Left lung (tissue), 10 donors: ENCODE results near the gene LAIR2. TPM values are rescaled to one million over a fixed set of nuclear protein-coding genes. Genes with fewer than 3 reads are reported as not detected.
"Not testable (repeated sequence)": the region's sequence is repeated elsewhere in the genome, so short reads cannot be mapped to it uniquely, and the experiment has no call there.

Experiments
- ATAC-seq: fragments of 200-7000 bp; cut with Tn5 transposase; one replicate; pipeline ENCODE4 v1.9.1; 2020; ENCODE audit warnings: moderate library complexity
- DNase-seq, 4 donors: peaks; one replicate each; pipeline ENCODE4 v3.0.0-alpha.2; 2013 to 2020
- H3K27ac ChIP-seq, 2 donors: fragments of 200-600 bp; sonication (generic) in 1 of 2; one replicate each; pipeline versions ENCODE4 v1.5.0 to v1.8.0; 2020 to 2021
- H3K27me3 ChIP-seq, 2 donors: fragments of 200-600 bp; sonication (generic) in 1 of 2; one replicate each; pipeline versions ENCODE4 v1.5.0 to v1.8.0; 2020 to 2021
- H3K36me3 ChIP-seq, 2 donors: fragments of 200-600 bp; sonication (generic) in 1 of 2; one replicate each; pipeline versions ENCODE4 v1.5.0 to v1.8.0; 2020 to 2021
- H3K4me1 ChIP-seq, 2 donors: fragments of 200-600 bp; one replicate each; pipeline ENCODE4 v1.8.0; 2021
- H3K4me3 ChIP-seq, 2 donors: fragments of 200-600 bp; sonication (generic) in 1 of 2; one replicate each; pipeline versions ENCODE4 v1.5.0 to v1.8.0; 2020 to 2021; ENCODE audit warnings: mild to moderate bottlenecking in 1 of 2
- H3K9me3 ChIP-seq, 2 donors: fragments of 200-600 bp; sonication (generic) in 1 of 2; one replicate each; pipeline versions ENCODE4 v1.5.0 to v1.8.0; 2020 to 2021
- intact Hi-C, 2 donors: fragments of 100-400 bp; cut with DNase I; formaldehyde crosslinking; loops; one replicate each; pipeline versions ENCODE4 v1.11.2 to v1.14.2; 2022
- polyA plus RNA-seq, 6 donors: library from polyadenylated mRNA; unstranded; fragments of 120-200 nt; gene quantifications; one replicate each; pipeline ENCODE4 v1.2.1, GENCODE V29; 2013; ENCODE audit not compliant: insufficient read length in 6 of 6
- total RNA-seq, 2 donors: library from RNA; stranded (reverse); fragmentation: NEBNext Ultra II Directional; extraction: Animal tissue kit (Norgen Biotek cat#: 25700); gene quantifications; one replicate each; pipeline ENCODE4 v1.2.1, GENCODE V29; 2021
- TF ChIP-seq, protein P1 (sequence below), 2 donors: fragments of 200-600 bp; sonication (generic) in 1 of 2; IDR thresholded peaks; one replicate each; pipeline versions ENCODE4 v1.5.0 to v1.8.0; 2021; ENCODE audit warnings: antibody characterized with exemption in 2 of 2
- donor health status: DM: no; HTN: yes; CAD: no.
- donor health status: DM: no; HTN: no; CAD: no.

The LAIR2 gene
- total and polyA plus RNA-seq, 8 donors, result 1.0 to 3.1 (median 1.4) TPM; not detected in 5

GRCh38 chr19:54465426-54466109 is 37.1 kb upstream of the LAIR2 start:
- no peak overlapping the region for H3K27ac ChIP-seq
- intact Hi-C loops, result no loop called here
- peaks cover 26 to 31% of the 10 kb centered on the region in 2 donors for H3K4me1 ChIP-seq
- peaks cover 0 to 19% of the 10 kb centered on the region in 2 donors for H3K36me3 ChIP-seq
- H3K9me3 ChIP-seq, result no peaks in the 10 kb centered on the region
- TF ChIP-seq, protein P1, sequence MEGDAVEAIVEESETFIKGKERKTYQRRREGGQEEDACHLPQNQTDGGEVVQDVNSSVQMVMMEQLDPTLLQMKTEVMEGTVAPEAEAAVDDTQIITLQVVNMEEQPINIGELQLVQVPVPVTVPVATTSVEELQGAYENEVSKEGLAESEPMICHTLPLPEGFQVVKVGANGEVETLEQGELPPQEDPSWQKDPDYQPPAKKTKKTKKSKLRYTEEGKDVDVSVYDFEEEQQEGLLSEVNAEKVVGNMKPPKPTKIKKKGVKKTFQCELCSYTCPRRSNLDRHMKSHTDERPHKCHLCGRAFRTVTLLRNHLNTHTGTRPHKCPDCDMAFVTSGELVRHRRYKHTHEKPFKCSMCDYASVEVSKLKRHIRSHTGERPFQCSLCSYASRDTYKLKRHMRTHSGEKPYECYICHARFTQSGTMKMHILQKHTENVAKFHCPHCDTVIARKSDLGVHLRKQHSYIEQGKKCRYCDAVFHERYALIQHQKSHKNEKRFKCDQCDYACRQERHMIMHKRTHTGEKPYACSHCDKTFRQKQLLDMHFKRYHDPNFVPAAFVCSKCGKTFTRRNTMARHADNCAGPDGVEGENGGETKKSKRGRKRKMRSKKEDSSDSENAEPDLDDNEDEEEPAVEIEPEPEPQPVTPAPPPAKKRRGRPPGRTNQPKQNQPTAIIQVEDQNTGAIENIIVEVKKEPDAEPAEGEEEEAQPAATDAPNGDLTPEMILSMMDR (IDR thresholded peaks at IDR 0.05), result no peak
- ATAC-seq, result no peak
- peaks cover 2 to 34% of the 10 kb centered on the region in 2 donors for H3K27me3 ChIP-seq
- peak in 1 of 4 donors; percentile 83 for DNase-seq
- H3K4me3 ChIP-seq, result peak overlapping the region in 1 of 2 donors; percentile 67

DNA sequence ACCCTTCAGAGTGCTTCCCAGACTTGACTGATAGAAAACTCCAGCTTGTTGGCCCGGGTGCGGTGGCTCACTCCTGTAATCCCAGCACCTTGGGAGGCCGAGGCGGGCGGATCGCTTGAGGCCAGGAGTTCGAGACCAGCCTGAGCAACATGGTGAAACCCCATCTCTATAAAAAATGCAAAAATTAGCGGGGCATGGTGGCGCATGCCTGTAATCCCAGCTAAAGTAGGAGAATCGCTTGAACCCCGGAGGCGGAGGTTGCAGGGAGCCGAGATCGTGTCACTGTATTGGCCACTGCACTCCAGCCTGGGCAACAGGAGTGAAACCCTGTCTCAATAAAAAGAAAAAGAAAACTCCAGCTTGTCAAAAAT is 36.5 kb upstream of the LAIR2 start:
- H3K27ac ChIP-seq, intact Hi-C loops, DNase-seq, H3K4me3 ChIP-seq, H3K9me3 ChIP-seq, ATAC-seq: not testable (repeated sequence)
- Histone ChIP-seq H3K36me3 (peaks cover 0 to 14% of the 10 kb centered on the region in 2 donors), H3K27me3 (peaks cover 6 to 39% of the 10 kb centered on the region in 2 donors), H3K4me1 (peaks cover 31% of the 10 kb centered on the region in 2 donors)

DNA sequence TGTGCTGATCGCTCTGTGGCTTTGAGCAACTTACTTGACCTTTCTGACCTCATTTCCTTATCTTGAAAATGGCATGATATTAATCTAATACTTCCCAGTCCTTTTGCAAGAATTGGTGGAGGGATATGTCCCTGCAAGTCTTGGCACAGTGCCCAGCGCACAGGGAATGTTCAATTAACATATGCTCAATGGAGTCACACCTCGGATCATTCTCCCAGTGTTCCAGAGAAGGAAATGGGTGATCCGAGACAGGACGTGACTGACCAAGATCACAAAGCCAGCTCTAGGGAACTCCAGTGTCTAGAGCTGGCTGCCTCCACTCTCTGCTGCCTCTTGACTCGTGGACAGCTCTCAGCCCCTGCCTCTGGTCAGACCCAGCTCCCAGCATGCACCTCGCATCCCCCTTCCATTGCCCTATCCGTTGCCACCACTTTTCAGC is 33.1 kb upstream of the LAIR2 start:
- TF ChIP-seq, protein P1 (IDR thresholded peaks at IDR 0.05), result no peak
- Histone ChIP-seq H3K9me3 (no peaks in the 10 kb centered on the region), H3K27ac (peak overlapping the region in 1 of 2 donors; percentile 64), H3K36me3 (no peaks in the 10 kb centered on the region), H3K27me3 (peaks cover 6 to 64% of the 10 kb centered on the region in 2 donors), H3K4me1 (peaks cover 19 to 28% of the 10 kb centered on the region in 2 donors), H3K4me3 (no peak overlapping the region)
- no peak for ATAC-seq
- intact Hi-C loops, result no loop called here
- DNase-seq, result no peak

DNA sequence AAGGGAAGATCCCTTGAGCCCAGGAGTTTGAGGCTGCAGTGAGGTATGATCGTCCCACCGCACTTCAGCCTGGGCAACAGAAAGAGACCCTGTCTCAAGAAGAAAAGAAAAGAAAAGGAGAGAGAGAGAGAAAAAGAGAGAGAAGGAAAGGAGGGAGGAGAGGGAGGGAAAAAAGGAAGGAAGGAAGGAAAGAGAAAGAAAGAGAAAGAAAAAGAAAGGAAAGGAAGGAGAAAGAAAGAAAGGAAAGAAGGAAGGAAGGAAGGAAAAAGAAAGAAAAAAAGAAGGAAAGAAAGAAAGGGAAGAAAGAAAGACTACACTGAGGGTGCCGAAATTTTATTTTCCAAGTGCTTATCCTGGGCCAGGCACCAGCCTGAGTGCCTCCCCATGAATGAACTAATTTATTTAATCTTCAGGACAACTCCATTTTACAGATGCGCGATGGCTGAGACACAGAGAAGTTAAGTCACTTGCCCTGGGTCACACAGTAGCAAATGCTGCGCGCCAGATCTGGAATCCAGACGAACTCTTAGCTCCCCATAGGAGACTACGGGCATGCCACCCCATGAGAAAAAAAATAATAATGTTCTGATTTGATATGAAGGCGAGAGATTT is 32.2 kb upstream of the LAIR2 start:
- no peak for ATAC-seq
- Histone ChIP-seq H3K27me3 (peaks cover 6 to 71% of the 10 kb centered on the region in 2 donors), H3K9me3 (no peaks in the 10 kb centered on the region), H3K4me1 (peaks cover 19 to 28% of the 10 kb centered on the region in 2 donors), H3K27ac (peak overlapping the region; percentile 65 to 77), H3K4me3 (no peak overlapping the region), H3K36me3 (no peaks in the 10 kb centered on the region)
- TF ChIP-seq, protein P1 (IDR thresholded peaks at IDR 0.05), result no peak
- intact Hi-C loops, result no loop called here
- no peak for DNase-seq

DNA sequence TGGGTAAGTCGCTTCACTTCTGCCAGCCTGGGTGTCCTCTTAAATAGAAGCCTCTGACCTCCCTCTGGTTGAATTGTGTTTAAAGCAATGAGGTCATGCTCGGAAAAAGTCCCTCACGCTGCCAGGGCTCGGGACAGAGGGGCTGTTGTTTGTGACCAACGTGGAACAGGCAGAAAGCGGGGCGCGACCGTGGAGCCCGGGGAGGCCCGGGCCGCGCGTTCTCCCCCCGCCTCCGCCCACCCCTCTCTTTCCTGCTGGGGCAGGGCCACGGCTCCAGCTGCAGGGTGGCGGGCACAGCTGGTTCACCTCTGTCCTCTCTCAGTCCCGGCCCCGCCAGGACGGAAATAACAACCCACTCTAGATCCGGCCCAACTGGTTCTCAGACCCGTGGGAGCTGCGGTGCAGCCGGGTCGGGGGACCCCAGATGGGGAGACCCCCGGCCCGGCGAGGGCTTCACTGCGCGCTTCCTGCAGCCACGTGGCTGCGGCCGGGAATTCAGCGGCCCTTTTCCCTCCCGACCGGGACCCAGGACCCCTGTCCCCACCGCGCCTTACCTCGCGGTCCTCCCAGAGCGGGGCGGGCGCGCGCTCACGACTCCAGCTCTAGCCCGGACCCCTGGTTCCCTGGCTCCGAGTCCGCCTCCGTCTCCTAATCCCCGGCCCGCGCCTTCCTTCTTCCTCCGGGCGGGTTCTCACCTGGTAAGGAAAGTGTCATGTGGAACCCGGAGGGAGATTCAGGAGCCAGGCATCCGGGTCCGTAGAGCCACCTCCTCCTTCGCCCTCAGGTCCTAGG is 31.4 kb upstream of the LAIR2 start:
- peak overlapping the region; percentile 26 to 39 for H3K4me3 ChIP-seq

More for the DNA sequence above, 31.4 kb upstream of the LAIR2 start:
- peak; percentile 18 for ATAC-seq
- H3K27me3 ChIP-seq, result peaks cover 6 to 73% of the 10 kb centered on the region in 2 donors
- TF ChIP-seq, protein P1 (IDR thresholded peaks at IDR 0.05), result no peak
- intact Hi-C loops, result no loop called here
- H3K27ac ChIP-seq, result peak overlapping the region; percentile 65 to 77
- H3K4me1 ChIP-seq, result peaks cover 19 to 28% of the 10 kb centered on the region in 2 donors
- H3K36me3 ChIP-seq, result no peaks in the 10 kb centered on the region
- H3K9me3 ChIP-seq, result no peaks in the 10 kb centered on the region
- DNase-seq, result peak in 2 of 4 donors; percentile 56 to 76
